Activated T-cell treated with anti-CD3 and anti-CD28 coated beads for 24 hours (primary cell): Measurements from ENCODE around the gene TIAM1.

ENCODE experiments used
- DNase-seq: peaks from one replicate; pipeline ENCODE4 v3.0.0-alpha.2; 2020; ENCODE audit warnings: low read depth

TIAM1 gene

DNA sequence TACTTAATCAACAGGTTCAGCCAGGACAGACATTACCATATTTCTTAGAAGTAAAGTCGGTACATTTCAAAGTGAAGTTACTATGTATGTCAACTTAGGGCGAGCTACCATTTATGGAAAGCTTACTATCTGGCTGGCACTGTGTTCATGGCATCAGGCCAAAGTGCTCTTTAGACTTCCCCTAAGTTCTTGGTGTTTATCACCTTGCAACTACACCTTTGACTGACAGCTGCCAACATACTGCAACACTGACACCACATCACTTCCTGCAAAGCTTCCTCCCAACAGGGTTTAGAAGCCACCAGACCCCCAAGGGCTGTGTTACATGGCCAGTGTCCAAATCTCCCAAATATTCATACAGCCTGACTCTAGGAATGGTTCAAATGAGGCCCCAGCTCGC, 61.0 kb downstream of the TIAM1 start:
- DNase-seq: no peak

DNA sequence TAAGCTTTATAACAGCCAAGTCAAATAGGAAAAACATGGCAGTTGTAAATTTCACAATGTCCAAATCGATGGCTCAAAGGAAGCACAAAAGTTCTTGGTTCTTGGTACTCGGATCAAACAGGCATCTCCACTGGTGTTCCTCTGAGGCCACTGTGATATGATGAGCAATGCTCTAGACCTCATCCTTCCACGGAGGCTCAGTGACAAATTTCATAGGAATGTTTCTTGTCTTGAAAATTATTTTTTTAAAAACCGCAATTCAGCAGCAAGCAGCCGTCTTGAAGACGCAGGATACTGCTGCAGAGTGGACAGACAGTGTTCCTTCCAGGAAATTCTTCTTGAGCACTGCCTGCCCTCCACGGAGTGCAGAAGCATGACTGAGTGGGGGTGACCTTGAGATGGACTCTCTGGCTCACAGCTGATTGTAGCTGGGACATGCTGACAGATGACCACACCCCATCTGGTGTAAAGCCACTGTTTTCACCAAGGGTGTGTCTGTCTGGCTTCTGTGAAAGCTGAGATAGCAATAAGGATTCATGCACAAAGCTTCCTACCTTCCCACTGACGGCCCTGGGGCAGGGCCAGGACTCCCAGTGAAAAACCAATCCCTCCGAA, 61.9 kb downstream of the TIAM1 start:
- no peak for DNase-seq

DNA sequence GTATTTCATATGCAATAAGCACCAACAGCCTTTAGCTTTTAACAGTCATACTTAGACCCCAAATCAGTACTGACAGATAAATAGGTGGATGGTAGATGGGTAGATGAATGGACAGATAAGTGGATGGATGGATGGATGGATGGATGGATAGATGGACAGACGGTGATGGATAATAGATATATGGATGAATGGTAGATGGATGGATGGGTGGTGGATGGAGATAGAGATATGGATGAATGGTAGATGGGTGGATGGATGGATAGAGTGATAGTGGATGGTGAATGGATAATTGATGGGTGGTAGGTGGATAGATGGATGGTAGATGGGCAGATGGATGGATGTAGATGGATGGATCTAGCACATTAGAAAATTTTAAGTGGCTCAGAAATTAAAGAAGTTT, 62.5 kb downstream of the TIAM1 start:
- no peak for DNase-seq

DNA sequence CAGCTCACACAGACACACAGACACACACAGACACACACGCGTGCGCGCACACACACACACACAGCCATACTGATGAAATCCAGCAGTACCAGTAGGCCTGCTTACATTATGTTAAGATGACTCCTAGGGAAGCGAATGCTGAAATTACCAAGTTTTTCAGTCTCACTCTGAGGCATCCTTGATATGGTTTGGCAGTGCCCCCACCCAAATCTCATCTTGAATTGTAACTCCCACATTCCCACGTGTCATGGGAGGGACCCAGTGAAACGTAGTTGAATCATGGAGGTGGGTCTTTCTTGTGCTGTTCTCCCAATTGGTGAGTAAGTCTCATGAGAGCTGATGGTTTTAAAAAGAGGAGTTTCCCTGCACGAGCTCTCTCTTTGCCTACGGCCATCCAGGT, 64.1 kb downstream of the TIAM1 start:
- DNase-seq: no peak

DNA sequence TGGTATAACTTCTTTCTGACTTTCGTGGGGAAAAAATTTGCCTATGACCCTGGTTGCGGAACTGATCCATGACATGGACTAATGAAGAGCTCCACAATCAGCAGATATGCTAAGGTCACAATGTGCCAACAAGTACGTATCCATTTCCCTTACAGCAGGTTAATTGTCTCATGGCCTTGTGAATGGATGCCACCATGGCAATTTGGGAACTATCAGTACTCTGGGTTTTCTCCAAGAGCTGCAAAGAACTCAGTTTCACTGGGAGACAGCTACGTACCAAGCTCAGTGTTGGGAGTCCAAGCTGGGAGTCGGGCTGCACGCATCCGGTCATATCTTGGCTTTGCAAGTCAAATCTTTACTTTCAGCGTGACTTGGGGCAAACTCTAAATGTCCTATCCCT, 64.8 kb downstream of the TIAM1 start:
- no peak for DNase-seq

DNA sequence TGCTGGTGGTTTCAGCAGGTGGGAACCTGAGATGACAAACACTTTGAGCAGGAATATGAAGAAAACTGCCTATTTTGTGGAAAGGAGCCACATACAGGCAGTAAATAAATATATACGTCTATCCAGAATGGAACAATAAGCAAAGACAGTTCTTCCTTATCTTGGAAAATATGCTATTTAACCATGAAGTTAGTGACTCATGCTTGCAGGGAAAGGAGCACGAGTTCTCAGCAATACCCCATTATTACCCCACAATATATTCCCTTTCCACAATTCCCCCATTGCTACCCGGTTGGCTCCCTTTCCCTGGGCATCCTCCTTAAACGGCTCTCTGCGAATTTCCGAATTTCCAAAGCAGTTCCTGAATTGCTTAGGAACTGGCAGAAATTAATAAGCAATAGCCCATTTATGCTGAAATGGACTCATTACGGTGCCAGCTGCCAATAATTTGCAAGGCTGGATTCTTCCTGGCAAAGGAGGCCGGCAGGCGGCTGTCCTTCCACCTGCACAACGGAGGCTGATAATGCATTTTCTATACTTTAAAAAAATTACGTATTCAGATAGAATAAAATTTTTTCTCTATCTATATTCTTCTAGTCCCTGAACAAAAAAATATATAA, 65.4 kb downstream of the TIAM1 start:
- DNase-seq: no peak

DNA sequence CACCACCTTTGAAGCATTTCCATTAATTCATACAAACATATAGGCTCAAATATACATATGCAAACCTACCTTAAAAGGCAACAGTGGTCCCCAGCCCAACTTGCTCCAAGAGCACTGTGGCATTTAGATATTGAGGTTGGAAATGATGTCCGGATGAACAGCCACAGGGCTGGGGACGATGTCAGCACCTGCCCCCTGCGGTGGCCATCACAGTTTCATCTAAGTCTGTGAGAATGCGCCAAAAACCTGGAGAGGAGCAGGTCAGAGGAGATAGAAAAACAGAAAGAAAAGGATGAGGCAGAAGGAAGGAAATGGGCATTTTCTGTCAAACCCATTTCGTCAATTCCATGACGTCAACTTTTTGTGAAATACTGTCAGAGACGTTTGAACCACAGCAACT, 67.4 kb downstream of the TIAM1 start:
- no peak for DNase-seq

DNA sequence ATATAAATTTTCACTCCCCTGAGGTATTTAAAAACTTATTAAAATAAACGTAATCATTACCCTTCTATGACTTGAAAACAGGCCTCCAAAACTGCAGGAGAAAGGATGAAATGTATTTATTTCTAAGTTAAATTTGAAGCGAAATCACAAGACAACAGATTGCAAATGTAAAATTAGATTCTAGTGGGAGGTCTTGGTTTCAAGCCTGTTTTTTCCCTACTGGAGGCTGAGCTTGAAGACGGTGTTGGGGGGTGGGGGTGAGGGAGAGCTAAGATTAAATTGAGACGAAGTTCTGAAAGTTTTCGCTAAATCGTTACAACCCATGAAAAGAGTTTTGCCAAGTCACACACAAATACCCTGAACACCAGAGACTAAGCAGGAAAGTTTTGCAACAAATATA, 68.2 kb downstream of the TIAM1 start:
- no peak for DNase-seq

DNA sequence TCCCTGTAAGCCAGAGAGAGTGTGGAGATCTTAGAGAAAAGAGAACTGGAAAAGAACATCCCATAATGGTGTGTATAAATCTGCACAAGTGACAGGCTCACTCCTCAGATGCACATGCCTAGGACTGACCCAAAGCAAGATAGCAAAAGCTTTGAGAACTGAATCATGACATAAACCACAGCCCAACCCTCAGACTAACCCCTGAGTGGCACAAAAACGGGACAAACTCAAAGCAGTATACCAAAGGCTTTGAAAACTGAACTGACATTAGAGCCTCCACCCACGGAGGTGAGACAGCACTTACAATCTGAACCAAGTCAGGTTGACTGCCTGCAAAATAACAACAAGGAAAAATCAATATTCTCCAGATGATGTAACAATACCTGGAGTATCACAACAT, 70.8 kb downstream of the TIAM1 start:
- DNase-seq: no peak

DNA sequence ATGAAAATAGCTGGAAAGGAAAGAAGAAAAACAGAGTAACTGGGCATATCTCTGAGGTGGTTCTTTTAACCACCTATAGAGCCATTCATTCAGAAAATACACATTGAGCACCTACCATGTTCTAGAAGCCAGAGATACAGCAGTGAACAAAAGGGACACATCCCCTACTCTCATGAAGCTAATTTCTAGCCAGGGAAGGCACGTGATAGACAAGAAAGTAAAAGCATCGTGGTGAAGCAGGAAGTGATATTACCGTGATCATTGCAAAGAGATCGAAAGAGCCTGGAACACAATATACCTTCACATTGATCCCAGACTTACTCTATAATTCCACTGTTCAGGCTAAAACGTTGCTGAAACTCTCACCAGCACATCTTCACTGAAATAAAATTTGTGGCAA, 76.0 kb downstream of the TIAM1 start:
- no peak for DNase-seq

DNA sequence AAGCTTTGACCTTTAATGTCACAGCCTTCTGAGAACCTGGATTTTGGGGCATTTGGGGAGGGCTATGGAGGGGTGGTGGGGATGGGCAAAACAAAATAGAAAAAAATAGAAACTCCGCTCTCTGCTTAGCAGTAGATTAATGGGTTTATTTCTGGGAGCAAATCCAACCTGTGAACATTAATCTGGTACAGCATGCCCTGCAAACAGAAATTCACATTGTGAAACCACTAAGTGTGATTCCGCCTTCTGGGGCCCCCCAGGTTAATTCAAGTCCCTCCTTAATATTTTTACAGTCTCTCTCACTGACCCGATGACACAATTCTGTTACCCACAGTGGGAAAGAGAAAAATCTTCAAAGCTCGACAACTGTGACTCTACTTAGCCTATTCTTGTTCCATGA, 76.4 kb downstream of the TIAM1 start:
- no peak for DNase-seq

DNA sequence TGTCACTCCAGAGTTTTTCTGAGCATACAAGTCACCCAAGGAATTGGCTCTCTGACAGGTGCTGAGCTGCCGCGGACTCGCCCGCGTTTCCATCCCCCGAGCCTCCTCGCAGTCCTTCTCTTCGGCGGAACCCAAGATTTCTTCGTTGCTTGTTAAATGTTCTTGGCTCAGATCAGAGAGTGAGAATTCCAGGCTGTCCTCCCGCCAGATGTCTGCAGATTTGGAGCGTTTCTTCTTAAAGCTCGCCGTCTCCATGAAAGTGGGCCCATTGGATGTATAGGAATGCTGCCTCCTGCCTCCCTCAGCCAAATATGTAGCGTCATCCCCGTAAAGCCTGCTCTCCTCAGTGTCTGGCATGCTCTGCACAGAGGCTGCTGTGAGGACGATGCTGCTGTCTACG, 77.8 kb downstream of the TIAM1 start:
- DNase-seq: no peak

DNA sequence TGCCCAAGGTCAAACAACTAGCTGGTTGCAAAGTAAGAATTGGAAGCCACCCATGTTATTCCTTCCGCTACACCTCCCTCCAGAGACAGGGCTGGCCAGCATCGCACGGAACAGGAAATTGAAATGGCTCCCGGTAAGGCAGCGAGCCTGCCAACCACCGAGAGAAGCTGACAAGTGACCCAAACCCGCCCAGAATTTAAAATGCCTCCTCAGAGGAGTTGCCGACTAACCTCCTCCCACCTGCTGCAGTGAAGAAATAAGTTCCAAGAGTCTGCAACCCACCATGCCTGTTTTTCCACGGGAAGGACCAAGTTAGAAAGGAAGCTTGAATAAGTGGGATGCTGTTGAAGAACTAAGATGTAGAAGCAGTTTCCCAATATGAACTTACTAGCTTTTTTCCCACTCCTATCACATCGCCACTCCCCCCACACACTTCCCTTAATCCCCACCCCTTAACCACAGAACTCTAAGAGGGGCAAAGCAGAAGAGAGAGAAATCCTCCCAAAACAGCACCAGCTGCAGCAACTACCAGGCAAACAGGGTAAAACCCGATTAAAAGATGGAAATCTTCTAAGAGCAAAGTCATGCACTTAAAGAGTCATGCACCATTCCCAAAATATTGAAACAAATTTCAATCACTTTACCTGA, 78.6 kb downstream of the TIAM1 start:
- no peak for DNase-seq

DNA sequence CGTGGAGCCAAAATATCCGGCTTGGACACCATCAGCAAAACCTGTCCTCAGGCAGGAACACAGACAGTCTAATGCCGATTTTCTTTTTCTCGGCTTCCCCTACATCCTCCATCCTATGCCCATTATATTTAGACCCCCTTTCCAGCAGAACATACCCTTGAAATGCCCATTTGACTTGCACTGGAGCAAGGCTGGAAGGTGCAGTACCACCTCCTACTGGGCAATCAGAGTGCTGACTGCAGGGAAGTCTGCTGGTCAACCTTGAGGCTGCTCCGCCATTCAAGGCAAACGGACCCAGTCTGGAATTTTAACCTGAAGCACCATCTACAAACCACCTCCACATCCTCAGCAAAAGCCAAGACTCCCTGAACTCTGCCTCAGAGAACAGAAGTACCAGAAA, 79.5 kb downstream of the TIAM1 start:
- DNase-seq: no peak

DNA sequence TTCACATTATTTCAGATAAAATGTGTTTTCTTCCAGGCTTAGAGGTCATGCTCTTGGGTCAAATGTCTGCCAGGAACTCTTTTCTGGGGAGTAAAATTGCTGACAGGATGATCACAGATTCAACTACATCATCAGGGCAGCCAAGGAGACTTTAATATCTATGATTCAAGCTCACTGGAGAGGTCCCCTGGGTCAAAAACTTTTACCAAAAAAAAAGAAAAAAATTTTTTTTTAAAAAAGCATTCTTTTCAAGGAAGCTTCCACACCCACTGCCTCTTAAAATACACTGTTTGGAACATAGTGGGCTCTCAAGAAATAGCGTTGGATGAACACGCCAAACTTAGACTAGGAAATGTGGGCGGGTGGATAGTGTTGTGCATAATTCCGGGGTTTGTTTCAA, 81.3 kb downstream of the TIAM1 start:
- no peak for DNase-seq

DNA sequence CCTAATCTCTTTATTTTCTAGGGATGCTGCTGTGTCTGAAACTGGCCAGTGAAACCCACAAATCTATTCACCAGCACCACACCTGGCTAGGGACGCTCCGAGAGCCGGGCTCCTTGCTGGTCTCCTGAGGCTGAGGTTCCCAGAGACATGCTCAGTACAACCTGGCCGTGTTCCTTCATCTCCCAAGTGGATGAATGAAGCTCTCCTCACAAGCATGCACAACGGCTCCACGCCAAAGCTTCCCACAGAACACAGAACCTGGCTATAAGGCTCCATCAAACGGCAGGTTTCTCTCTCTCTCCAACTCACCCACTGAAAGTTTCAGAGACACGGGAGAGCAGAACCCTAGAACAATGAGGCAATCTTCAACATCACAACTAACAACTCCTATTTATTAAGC, 82.3 kb downstream of the TIAM1 start:
- no peak for DNase-seq

DNA sequence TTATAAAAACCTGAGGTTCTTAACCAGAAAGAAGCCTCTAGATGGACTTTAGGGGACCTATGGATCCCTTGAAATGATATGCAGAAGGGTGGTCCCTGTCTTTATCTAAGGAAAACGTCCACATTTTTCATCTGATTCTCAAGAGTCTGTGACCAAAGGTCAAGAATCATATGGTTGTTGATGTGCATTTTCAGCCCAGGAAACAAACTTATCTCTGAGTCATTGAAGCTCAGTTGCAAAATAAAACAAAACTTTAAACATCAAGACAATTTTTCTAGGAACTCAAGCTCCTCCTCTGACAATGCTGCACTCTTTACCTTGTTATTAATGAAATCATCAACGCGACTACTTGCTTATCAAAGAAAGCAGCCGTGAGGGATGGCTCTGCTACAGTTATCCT, 83.3 kb downstream of the TIAM1 start:
- DNase-seq: no peak

DNA sequence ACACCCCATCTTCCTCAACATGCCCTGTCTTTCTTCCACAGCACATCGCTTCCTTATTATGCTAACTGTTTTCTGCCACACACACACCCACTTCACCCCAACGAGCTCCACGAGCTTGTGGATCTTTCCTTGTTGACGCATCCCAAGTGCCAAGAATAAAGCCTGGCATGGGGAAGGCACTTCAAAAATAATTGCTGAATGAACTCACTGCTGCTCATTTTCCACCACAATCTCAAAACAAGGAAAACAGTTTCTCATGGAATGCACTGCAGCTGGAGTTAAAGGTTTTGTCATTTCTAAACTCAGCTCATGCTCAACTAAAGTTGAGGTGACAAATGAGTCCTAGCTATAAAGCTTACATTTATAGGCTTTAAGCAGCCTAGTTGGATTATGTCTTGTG, 86.0 kb downstream of the TIAM1 start:
- DNase-seq: no peak

DNA sequence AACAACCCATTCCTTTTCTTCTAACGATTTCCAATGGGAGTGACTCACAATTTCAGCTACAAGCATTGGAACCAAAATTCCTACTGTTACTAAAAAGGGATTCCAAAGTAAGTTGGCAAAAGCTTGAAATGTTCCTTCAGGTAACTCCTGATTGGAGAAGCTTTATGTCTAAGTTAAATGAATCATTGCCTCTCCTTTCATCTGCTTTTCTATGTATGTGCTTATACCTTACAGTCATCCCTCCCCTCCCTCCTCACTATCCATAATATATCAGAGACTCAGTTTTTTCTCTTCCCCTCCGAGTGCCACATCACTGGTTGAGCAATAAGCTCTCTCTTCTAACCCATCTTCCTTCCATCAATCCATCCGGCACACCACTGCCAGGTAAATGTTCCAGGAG, 86.8 kb downstream of the TIAM1 start:
- DNase-seq: no peak

DNA sequence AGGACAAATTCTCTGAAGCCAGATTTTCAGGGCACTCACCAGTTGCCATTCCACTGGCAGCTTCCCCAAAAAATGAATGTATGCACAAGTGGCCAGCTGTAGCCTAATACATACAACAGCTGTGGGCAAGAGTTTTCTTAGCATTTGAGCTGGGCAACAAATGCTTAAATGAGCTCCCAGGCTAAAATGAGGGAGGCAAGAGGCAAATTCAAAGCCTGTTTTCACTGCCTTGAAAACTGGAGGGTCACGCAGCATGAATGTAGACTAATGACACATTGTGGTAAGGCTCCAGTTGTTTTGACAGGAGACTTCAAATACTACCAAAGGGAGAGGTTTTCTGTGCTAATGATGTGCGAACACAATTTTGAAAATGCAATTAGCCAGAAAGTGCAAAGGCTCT, 88.2 kb downstream of the TIAM1 start:
- no peak for DNase-seq

DNA sequence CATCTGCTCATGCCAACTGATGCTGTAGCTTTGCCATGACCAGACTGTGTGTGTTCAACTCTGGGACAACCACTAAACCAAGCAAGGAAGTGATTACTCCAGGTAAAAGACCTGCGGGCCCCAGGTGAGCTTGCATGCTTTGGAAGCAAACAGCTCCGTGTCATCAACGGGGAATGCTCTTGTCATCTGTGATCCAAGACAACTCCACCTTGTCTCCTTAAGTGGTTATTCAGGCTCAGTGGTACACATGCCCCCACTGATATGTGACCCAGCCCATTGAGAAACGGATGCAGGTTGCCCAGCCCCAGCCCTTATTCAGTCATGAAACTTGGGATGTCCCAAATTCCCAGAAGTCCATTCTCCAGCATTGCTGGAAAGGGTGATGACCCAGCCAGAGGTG, 89.0 kb downstream of the TIAM1 start:
- no peak for DNase-seq

DNA sequence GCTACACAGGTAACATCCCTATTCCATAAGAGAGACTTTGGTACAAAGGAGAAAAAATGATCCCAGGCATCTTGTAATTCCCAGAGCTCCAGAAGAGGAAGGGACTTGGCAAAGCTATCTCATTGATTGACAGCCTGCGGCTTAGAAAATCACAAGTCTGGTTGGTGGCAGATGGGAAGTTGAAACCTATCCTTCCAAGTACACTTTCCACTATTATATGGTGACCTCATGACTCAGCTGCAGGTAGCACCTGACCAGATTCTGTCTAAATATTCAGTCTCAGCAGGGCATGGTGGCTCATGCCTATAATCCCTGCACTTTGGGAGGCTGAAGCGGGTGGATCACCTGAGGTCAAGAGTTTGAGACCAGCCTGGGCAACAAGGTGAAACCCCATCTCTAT, 89.9 kb downstream of the TIAM1 start:
- no peak for DNase-seq

DNA sequence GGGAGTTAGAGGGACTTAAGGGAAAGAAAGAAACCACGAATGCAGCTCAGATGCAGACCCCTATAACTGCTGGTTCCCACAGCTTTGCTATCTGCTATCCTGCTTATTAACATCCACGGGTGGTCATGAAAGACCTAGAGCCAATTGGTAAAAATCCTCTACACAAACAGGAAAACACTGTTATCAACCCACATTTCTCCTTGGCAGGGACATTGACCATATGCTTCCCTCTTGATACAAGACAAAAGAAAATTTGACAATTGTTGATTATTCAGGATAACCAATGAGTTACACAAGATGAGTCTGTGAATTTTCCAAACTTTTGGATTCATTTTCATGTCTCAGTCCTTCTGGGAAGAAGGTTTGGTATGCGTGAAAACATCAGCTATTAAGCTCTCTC, 90.4 kb downstream of the TIAM1 start:
- no peak for DNase-seq

DNA sequence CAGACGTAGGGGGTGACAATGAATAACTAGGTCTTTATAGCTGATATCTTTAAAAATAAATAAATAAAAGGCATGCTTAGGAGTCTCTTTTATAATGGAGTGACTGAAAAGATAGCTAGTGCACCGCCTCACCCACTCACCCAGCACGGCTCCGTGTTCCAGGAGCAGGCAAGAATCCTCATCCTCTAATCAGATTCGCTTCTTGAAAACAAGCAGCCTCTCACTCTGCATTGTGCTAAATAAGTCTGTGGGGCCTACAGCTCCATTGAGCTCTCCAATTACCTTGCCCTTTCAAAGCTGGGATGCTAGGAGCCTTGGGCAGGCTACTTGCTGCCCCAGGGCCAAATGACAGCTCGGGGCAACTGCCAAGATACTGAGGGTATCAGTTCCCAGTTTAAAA, 91.5 kb downstream of the TIAM1 start:
- no peak for DNase-seq
